ENCODE data around the gene RRP36. TPM values are rescaled to one million over a fixed set of nuclear protein-coding genes. Genes with fewer than 3 reads are reported as not detected.

Gene RRP36
- total and polyA plus RNA-seq, 2 of the 8 experiments (the other 6 are each of a cell fraction or from before 2014, with no cell fraction given), result 33.9 to 92.3 TPM

- TF ChIP-seq MAX (IDR thresholded peaks at IDR 0.05) (no peak), SP1 (IDR thresholded peaks at IDR 0.05; ENCODE audit: low read depth, low read length) (peak; percentile 81; the same call in 1 of the 2 replicates), RFX5 (IDR thresholded peaks at IDR 0.05; ENCODE audit: borderline replicate concordance, low read depth, low read length) (peak; percentile 97), RAD21 (IDR thresholded peaks at IDR 0.05 in 1 of 2, conservative IDR thresholded peaks at IDR 0.05 in 1 of 2; ENCODE audit: low read depth in 2 of 2, low read length in 2 of 2) (0 out of 4 replicates have a peak, but pooled peaks of 1 of the 2 experiments have one; percentile 4), NRF1 (IDR thresholded peaks at IDR 0.05; ENCODE audit: low read depth, low read length) (peak; percentile 23; the same call in 1 of the 2 replicates), HDAC2 (IDR thresholded peaks at IDR 0.05; ENCODE audit: borderline replicate concordance in 1 of 2, low read depth in 2 of 2, low read length in 2 of 2) (no peak), KDM4A (IDR thresholded peaks at IDR 0.05; ENCODE audit: low read depth, low read length, severe bottlenecking) (peak; percentile 69), EP300 (IDR thresholded peaks at IDR 0.05; ENCODE audit: borderline replicate concordance in 1 of 2, low read depth in 2 of 2, low read length in 2 of 2) (no peak), EZH2 (IDR thresholded peaks at IDR 0.05; ENCODE audit: low read depth, low read length, severe bottlenecking) (no peak), POLR2AphosphoS5 (IDR thresholded peaks at IDR 0.05; ENCODE audit: low read depth, low read length) (peak; percentile 92), CTBP2 (IDR thresholded peaks at IDR 0.05; ENCODE audit: borderline replicate concordance, insufficient read depth, insufficient read length, low read length) (no peak), YY1 (IDR thresholded peaks at IDR 0.05; ENCODE audit: low read depth, low read length) (peak; percentile 53; the same call in 1 of the 2 replicates)
These were observed 37.2 kb upstream of the RRP36 start, which contains the start of gene PPP2R5D (continued) for GRCh38 chr6:42984001-42984923.
